HEK293 (cell line): Measurements from ENCODE around the gene OR4X2.

Source experiments
- IKZF3 ChIP-seq: fragments of 450-650 bp; IDR thresholded peaks from 2 replicates; pipeline ENCODE4 v1.5.0; 2018; ENCODE audit warnings: missing biosample characterization, mild to moderate bottlenecking, missing genetic modification characterization, moderate library complexity
- ZFHX2 ChIP-seq: fragments of 450-650 bp; formaldehyde crosslinking; conservative IDR thresholded peaks from 2 replicates; pipeline ENCODE4 v1.5.1; 2016; ENCODE audit warnings: missing biosample characterization, missing genetic modification characterization
- ZNF335 ChIP-seq: fragments of 450-650 bp; formaldehyde crosslinking; conservative IDR thresholded peaks from 2 replicates; pipeline ENCODE4 v1.5.1; 2016; ENCODE audit warnings: missing biosample characterization, missing genetic modification characterization
- ZNF530 ChIP-seq: fragments of 450-650 bp; formaldehyde crosslinking; IDR thresholded peaks from 2 replicates; pipeline ENCODE4 v1.5.1; 2016; ENCODE audit warnings: low read depth, missing biosample characterization, missing genetic modification characterization
- ZNF660 ChIP-seq: fragments of 450-650 bp; IDR thresholded peaks from 2 replicates; pipeline ENCODE4 v1.5.1; 2018; ENCODE audit warnings: missing biosample characterization, mild to moderate bottlenecking, missing genetic modification characterization
- ZNF677 ChIP-seq: fragments of 450-650 bp; IDR thresholded peaks from 2 replicates; pipeline ENCODE4 v1.5.0; 2018; ENCODE audit warnings: missing biosample characterization, mild to moderate bottlenecking, missing genetic modification characterization, moderate library complexity
- TF ChIP-seq, protein P1 (sequence below): fragments of 450-650 bp; formaldehyde crosslinking; IDR thresholded peaks from 2 replicates; pipeline ENCODE4 v1.5.1; 2016; ENCODE audit warnings: missing biosample characterization, missing genetic modification characterization, low read depth
- TF ChIP-seq, protein P2 (sequence below): fragments of 450-650 bp; formaldehyde crosslinking; IDR thresholded peaks from 2 replicates; pipeline ENCODE4 v1.5.1; 2016; ENCODE audit warnings: missing biosample characterization, missing genetic modification characterization
- TF ChIP-seq, protein P3 (sequence below): fragments of 450-650 bp; formaldehyde crosslinking; IDR thresholded peaks from 2 replicates; pipeline ENCODE4 v1.5.1; 2017; ENCODE audit warnings: missing biosample characterization, missing genetic modification characterization

GRCh38 chr11:48237727-48238126, 7.2 kb upstream of the OR4X2 start:
- TF ChIP-seq ZNF335 (tag by site-specific recombination) (no peak), ZNF530 (tag by site-specific recombination) (no peak), IKZF3 (tag by site-specific recombination) (no peak), ZNF677 (tag by site-specific recombination) (no peak), ZFHX2 (tag by site-specific recombination) (no peak), ZNF660 (tag by site-specific recombination) (no peak)
- TF ChIP-seq, protein P1, sequence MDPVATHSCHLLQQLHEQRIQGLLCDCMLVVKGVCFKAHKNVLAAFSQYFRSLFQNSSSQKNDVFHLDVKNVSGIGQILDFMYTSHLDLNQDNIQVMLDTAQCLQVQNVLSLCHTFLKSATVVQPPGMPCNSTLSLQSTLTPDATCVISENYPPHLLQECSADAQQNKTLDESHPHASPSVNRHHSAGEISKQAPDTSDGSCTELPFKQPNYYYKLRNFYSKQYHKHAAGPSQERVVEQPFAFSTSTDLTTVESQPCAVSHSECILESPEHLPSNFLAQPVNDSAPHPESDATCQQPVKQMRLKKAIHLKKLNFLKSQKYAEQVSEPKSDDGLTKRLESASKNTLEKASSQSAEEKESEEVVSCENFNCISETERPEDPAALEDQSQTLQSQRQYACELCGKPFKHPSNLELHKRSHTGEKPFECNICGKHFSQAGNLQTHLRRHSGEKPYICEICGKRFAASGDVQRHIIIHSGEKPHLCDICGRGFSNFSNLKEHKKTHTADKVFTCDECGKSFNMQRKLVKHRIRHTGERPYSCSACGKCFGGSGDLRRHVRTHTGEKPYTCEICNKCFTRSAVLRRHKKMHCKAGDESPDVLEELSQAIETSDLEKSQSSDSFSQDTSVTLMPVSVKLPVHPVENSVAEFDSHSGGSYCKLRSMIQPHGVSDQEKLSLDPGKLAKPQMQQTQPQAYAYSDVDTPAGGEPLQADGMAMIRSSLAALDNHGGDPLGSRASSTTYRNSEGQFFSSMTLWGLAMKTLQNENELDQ (tag by site-specific recombination): no peak
- TF ChIP-seq, protein P2, sequence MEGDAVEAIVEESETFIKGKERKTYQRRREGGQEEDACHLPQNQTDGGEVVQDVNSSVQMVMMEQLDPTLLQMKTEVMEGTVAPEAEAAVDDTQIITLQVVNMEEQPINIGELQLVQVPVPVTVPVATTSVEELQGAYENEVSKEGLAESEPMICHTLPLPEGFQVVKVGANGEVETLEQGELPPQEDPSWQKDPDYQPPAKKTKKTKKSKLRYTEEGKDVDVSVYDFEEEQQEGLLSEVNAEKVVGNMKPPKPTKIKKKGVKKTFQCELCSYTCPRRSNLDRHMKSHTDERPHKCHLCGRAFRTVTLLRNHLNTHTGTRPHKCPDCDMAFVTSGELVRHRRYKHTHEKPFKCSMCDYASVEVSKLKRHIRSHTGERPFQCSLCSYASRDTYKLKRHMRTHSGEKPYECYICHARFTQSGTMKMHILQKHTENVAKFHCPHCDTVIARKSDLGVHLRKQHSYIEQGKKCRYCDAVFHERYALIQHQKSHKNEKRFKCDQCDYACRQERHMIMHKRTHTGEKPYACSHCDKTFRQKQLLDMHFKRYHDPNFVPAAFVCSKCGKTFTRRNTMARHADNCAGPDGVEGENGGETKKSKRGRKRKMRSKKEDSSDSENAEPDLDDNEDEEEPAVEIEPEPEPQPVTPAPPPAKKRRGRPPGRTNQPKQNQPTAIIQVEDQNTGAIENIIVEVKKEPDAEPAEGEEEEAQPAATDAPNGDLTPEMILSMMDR (tag by site-specific recombination): no peak
- TF ChIP-seq, protein P3, sequence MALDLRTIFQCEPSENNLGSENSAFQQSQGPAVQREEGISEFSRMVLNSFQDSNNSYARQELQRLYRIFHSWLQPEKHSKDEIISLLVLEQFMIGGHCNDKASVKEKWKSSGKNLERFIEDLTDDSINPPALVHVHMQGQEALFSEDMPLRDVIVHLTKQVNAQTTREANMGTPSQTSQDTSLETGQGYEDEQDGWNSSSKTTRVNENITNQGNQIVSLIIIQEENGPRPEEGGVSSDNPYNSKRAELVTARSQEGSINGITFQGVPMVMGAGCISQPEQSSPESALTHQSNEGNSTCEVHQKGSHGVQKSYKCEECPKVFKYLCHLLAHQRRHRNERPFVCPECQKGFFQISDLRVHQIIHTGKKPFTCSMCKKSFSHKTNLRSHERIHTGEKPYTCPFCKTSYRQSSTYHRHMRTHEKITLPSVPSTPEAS (tag by site-specific recombination): no peak
